Measurements from ENCODE around the gene GPC5.

Gene GPC5

GRCh38 chr13:92574499-92574898 is 1176.1 kb downstream of the GPC5 start:
- no peaks in the 10 kb centered on the region for H3K27me3 ChIP-seq (ENCODE audit: low read depth, low read length)
- H3K36me3 ChIP-seq (replicated peaks; ENCODE audit: low read depth, low read length): no peaks in the 10 kb centered on the region
- H3K4me3 ChIP-seq (ENCODE audit: low read length): no peak overlapping the region

GRCh38 chr13:92575777-92576176 is 1177.4 kb downstream of the GPC5 start:
- H2AFZ ChIP-seq (ENCODE audit: low read depth, low read length): no peak overlapping the region
- no peak for TF ChIP-seq EZH2phosphoT487 (IDR thresholded peaks at IDR 0.05; ENCODE audit: low read depth)
- no peak for TF ChIP-seq CTCF (IDR thresholded peaks at IDR 0.05; ENCODE audit: low read depth, low read length)
- no peaks in the 10 kb centered on the region for H3K4me1 ChIP-seq (ENCODE audit: low read length)
- no peaks in the 10 kb centered on the region for H3K36me3 ChIP-seq (replicated peaks; ENCODE audit: low read depth, low read length)
- H3K9ac ChIP-seq (ENCODE audit: low read length): no peak overlapping the region
- no peaks in the 10 kb centered on the region for H3K79me2 ChIP-seq (ENCODE audit: low read length)
- no peak overlapping the region for H3K4me2 ChIP-seq (ENCODE audit: low read length)
- H4K20me1 ChIP-seq (ENCODE audit: insufficient read depth, low read length): no peaks in the 10 kb centered on the region
- no peaks in the 10 kb centered on the region for H3K27me3 ChIP-seq (ENCODE audit: low read depth, low read length)
- no peak overlapping the region for H3K27ac ChIP-seq (ENCODE audit: low read length)
- no peak overlapping the region for H3K4me3 ChIP-seq (ENCODE audit: low read length)
- no peaks in the 10 kb centered on the region for H3K9me3 ChIP-seq (ENCODE audit: insufficient read depth, low read length)

More at GRCh38 chr13:92574499-92574898, 1176.1 kb downstream of the GPC5 start:
- H3K9me3 ChIP-seq (ENCODE audit: insufficient read depth, low read length): no peaks in the 10 kb centered on the region
- H3K27ac ChIP-seq (ENCODE audit: low read length): no peak overlapping the region
- no peak overlapping the region for H3K9ac ChIP-seq (ENCODE audit: low read length)
- no peak overlapping the region for H3K4me2 ChIP-seq (ENCODE audit: low read length)
- no peaks in the 10 kb centered on the region for H3K4me1 ChIP-seq (ENCODE audit: low read length)
- TF ChIP-seq EZH2phosphoT487 (IDR thresholded peaks at IDR 0.05; ENCODE audit: low read depth) (no peak), CTCF (IDR thresholded peaks at IDR 0.05; ENCODE audit: low read depth, low read length) (no peak)
- H3K79me2 ChIP-seq (ENCODE audit: low read length): no peaks in the 10 kb centered on the region
- no peaks in the 10 kb centered on the region for H4K20me1 ChIP-seq (ENCODE audit: insufficient read depth, low read length)
- no peak overlapping the region for H2AFZ ChIP-seq (ENCODE audit: low read depth, low read length)

GRCh38 chr13:92578358-92578757 is 1179.9 kb downstream of the GPC5 start:
- H4K20me1 ChIP-seq (ENCODE audit: insufficient read depth, low read length): no peaks in the 10 kb centered on the region
- no peak overlapping the region for H3K27ac ChIP-seq (ENCODE audit: low read length)
- no peaks in the 10 kb centered on the region for H3K27me3 ChIP-seq (ENCODE audit: low read depth, low read length)
- no peaks in the 10 kb centered on the region for H3K36me3 ChIP-seq (replicated peaks; ENCODE audit: low read depth, low read length)
- H3K4me2 ChIP-seq (ENCODE audit: low read length): no peak overlapping the region
- no peak overlapping the region for H2AFZ ChIP-seq (ENCODE audit: low read depth, low read length)
- TF ChIP-seq EZH2phosphoT487 (IDR thresholded peaks at IDR 0.05; ENCODE audit: low read depth): no peak
- no peak overlapping the region for H3K4me3 ChIP-seq (ENCODE audit: low read length)
- H3K79me2 ChIP-seq (ENCODE audit: low read length): no peaks in the 10 kb centered on the region
- no peaks in the 10 kb centered on the region for H3K4me1 ChIP-seq (ENCODE audit: low read length)
- H3K9ac ChIP-seq (ENCODE audit: low read length): no peak overlapping the region
- H3K9me3 ChIP-seq (ENCODE audit: insufficient read depth, low read length): no peaks in the 10 kb centered on the region

- Histone ChIP-seq H3K9me3 (ENCODE audit: insufficient read depth, low read length) (no peaks in the 10 kb centered on the region), H2AFZ (ENCODE audit: low read depth, low read length) (no peak overlapping the region), H3K27me3 (ENCODE audit: low read depth, low read length) (no peaks in the 10 kb centered on the region), H3K27ac (ENCODE audit: low read length) (no peak overlapping the region), H3K4me3 (ENCODE audit: low read length) (no peak overlapping the region), H3K9ac (ENCODE audit: low read length) (no peak overlapping the region), H4K20me1 (ENCODE audit: insufficient read depth, low read length) (no peaks in the 10 kb centered on the region), H3K4me1 (ENCODE audit: low read length) (no peaks in the 10 kb centered on the region), H3K79me2 (ENCODE audit: low read length) (no peaks in the 10 kb centered on the region), H3K36me3 (replicated peaks; ENCODE audit: low read depth, low read length) (no peaks in the 10 kb centered on the region), H3K4me2 (ENCODE audit: low read length) (no peak overlapping the region)
- TF ChIP-seq EZH2phosphoT487 (IDR thresholded peaks at IDR 0.05; ENCODE audit: low read depth): no peak
- TF ChIP-seq CTCF (IDR thresholded peaks at IDR 0.05; ENCODE audit: low read depth, low read length): no peak
These were observed 1191.5 kb downstream of the GPC5 start for GRCh38 chr13:92589955-92590354.

GRCh38 chr13:92590503-92590908 is 1192.1 kb downstream of the GPC5 start:
- no peak overlapping the region for H3K9ac ChIP-seq (ENCODE audit: low read length)
- H3K4me1 ChIP-seq (ENCODE audit: low read length): no peaks in the 10 kb centered on the region
- H3K79me2 ChIP-seq (ENCODE audit: low read length): no peaks in the 10 kb centered on the region
- no peak overlapping the region for H2AFZ ChIP-seq (ENCODE audit: low read depth, low read length)
- no peaks in the 10 kb centered on the region for H3K9me3 ChIP-seq (ENCODE audit: insufficient read depth, low read length)
- no peak overlapping the region for H3K4me2 ChIP-seq (ENCODE audit: low read length)
- H3K27ac ChIP-seq (ENCODE audit: low read length): no peak overlapping the region
- no peaks in the 10 kb centered on the region for H3K36me3 ChIP-seq (replicated peaks; ENCODE audit: low read depth, low read length)
- H3K4me3 ChIP-seq (ENCODE audit: low read length): no peak overlapping the region
- no peak for TF ChIP-seq CTCF (IDR thresholded peaks at IDR 0.05; ENCODE audit: low read depth, low read length)
- no peak for TF ChIP-seq EZH2phosphoT487 (IDR thresholded peaks at IDR 0.05; ENCODE audit: low read depth)
- H3K27me3 ChIP-seq (ENCODE audit: low read depth, low read length): no peaks in the 10 kb centered on the region
- H4K20me1 ChIP-seq (ENCODE audit: insufficient read depth, low read length): no peaks in the 10 kb centered on the region

All from OCI-LY3 (cell line).